Measurements from ENCODE around the gene APOBEC3B. TPM values are rescaled to one million over a fixed set of nuclear protein-coding genes. Genes with fewer than 3 reads are reported as not detected.

The APOBEC3B gene
- total and polyA plus RNA-seq, 2 donors (not counting 3 experiments of a cell fraction or from before 2014, with no cell fraction given): 10.3 to 19.9 TPM

GRCh38 chr22:38972558-38972957, 9.6 kb upstream of the APOBEC3B start:
- Histone ChIP-seq H3K4me3 (replicated peaks in 1 of 3; ENCODE audit: insufficient read depth in 1 of 3, low read depth in 1 of 3, low read length in 3 of 3) (no peak overlapping the region), H3K9me3 (replicated peaks; ENCODE audit: control insufficient read depth, insufficient read depth, low read length) (no peaks in the 10 kb centered on the region), H3K36me3 (ENCODE audit: control insufficient read depth in 2 of 2, extremely low read depth in 1 of 2, insufficient read depth in 2 of 2, low read length in 2 of 2) (no peaks in the 10 kb centered on the region), H3K4me1 (ENCODE audit: control insufficient read depth, extremely low read depth, insufficient read depth, low read length) (no peaks in the 10 kb centered on the region), H3K4me2 (ENCODE audit: insufficient read depth, low read length) (no peak overlapping the region), H3K9ac (replicated peaks; ENCODE audit: extremely low read depth, insufficient read depth, low read length) (no peak overlapping the region), H2AFZ (ENCODE audit: low read depth, low read length) (no peak overlapping the region), H3K9me1 (replicated peaks; ENCODE audit: control insufficient read depth, extremely low read depth, insufficient read depth, low read length) (no peaks in the 10 kb centered on the region), H4K20me1 (replicated peaks; ENCODE audit: control insufficient read depth, extremely low read depth, insufficient read depth, low read length) (no peaks in the 10 kb centered on the region), H3K27ac (ENCODE audit: insufficient read depth, low read depth, low read length) (no peak overlapping the region), H3K79me2 (ENCODE audit: control insufficient read depth, insufficient read depth, low read length) (no peaks in the 10 kb centered on the region), H3K27me3 (ENCODE audit: control insufficient read depth in 2 of 2, insufficient read depth in 2 of 2, low read length in 2 of 2) (peaks cover 0 to 2% of the 10 kb centered on the region in 2 experiments)
- dilution Hi-C loops (cut with MboI; ENCODE audit: extremely low pct_ligation_motif_present, low sequenced_read_pairs): no loop called here
- no peak for FAIRE-seq
- BruUV-seq (replicated peaks): no TSS peak
- ChIA-PET CTCF (interaction anchor here (0.7 to 7.6 kb wide), 6 partner anchors 18 to 102 kb away, joined by 3 to 45 read pairs (median 6); partner anchors contain the start of genes APOBEC3C and CBX6), POLR2A (no interaction called here)
- intact Hi-C loops (cut with micrococcal nuclease): no loop called here
- TF ChIP-seq CTCF (IDR thresholded peaks at IDR 0.05; ENCODE audit: extremely low read depth in 1 of 2, insufficient read depth in 1 of 2, low read depth in 1 of 2, low read length in 2 of 2) (no peak), POLR2A (IDR thresholded peaks at IDR 0.05; ENCODE audit: low read depth, low read length) (no peak), JUN (IDR thresholded peaks at IDR 0.05; ENCODE audit: borderline replicate concordance, insufficient read depth, insufficient read length, low read depth) (no peak), POLR2AphosphoS5 (IDR thresholded peaks at IDR 0.05; ENCODE audit: insufficient read depth, low read depth, low read length) (no peak), EZH2 (IDR thresholded peaks at IDR 0.05; ENCODE audit: borderline replicate concordance, low read depth, low read length, severe bottlenecking) (no peak), MYC (IDR thresholded peaks at IDR 0.05; ENCODE audit: low read depth, low read length) (no peak), FOS (IDR thresholded peaks at IDR 0.05; ENCODE audit: borderline replicate concordance, insufficient read depth, low read length) (no peak), MAX (IDR thresholded peaks at IDR 0.05; ENCODE audit: insufficient read depth, insufficient read length) (no peak), GATA2 (IDR thresholded peaks at IDR 0.05; ENCODE audit: insufficient read depth, insufficient read length, low read depth, low read length) (no peak)
- no peak for DNase-seq (ENCODE audit: low read depth, low spot score)
